ENCODE data around the gene SYMPK.

DNA sequence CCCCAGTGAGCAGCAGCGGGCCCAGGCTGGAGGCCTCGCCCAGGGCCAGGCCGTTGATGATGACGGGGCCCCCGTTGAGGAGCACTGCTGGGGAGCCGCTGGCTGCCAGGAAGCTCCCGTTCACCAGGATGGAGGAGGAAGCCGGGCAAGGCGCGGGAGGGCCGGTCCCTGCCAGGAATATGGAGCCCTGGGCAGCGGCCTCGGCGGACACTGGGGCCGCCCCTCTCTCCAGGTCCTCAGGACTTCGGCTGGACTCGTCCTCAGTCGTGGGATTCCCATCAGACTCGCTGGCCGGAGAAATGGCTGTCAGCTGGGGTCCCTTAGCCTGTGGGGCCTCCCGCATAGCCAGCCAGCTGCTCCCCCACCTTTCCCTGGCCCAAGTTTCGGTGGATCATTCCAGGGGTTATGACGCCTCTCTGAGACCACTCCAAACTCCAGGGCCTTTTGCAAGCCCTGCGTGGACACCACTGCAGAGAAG is 96.0 kb downstream of the SYMPK start:
- TF ChIP-seq EZH2phosphoT487 (IDR thresholded peaks at IDR 0.05; ENCODE audit: low read depth, severe bottlenecking, unreplicated experiment), result no peak
- TF ChIP-seq, protein P1, sequence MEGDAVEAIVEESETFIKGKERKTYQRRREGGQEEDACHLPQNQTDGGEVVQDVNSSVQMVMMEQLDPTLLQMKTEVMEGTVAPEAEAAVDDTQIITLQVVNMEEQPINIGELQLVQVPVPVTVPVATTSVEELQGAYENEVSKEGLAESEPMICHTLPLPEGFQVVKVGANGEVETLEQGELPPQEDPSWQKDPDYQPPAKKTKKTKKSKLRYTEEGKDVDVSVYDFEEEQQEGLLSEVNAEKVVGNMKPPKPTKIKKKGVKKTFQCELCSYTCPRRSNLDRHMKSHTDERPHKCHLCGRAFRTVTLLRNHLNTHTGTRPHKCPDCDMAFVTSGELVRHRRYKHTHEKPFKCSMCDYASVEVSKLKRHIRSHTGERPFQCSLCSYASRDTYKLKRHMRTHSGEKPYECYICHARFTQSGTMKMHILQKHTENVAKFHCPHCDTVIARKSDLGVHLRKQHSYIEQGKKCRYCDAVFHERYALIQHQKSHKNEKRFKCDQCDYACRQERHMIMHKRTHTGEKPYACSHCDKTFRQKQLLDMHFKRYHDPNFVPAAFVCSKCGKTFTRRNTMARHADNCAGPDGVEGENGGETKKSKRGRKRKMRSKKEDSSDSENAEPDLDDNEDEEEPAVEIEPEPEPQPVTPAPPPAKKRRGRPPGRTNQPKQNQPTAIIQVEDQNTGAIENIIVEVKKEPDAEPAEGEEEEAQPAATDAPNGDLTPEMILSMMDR (IDR thresholded peaks at IDR 0.05; ENCODE audit: poor library complexity), result no peak

All from hepatocyte (in vitro differentiated cells).